ENCODE data around the gene SLAMF6.
"Not testable (repeated sequence)": the region's sequence is repeated elsewhere in the genome, so short reads cannot be mapped to it uniquely, and the experiment has no call there.

Gene SLAMF6

DNA sequence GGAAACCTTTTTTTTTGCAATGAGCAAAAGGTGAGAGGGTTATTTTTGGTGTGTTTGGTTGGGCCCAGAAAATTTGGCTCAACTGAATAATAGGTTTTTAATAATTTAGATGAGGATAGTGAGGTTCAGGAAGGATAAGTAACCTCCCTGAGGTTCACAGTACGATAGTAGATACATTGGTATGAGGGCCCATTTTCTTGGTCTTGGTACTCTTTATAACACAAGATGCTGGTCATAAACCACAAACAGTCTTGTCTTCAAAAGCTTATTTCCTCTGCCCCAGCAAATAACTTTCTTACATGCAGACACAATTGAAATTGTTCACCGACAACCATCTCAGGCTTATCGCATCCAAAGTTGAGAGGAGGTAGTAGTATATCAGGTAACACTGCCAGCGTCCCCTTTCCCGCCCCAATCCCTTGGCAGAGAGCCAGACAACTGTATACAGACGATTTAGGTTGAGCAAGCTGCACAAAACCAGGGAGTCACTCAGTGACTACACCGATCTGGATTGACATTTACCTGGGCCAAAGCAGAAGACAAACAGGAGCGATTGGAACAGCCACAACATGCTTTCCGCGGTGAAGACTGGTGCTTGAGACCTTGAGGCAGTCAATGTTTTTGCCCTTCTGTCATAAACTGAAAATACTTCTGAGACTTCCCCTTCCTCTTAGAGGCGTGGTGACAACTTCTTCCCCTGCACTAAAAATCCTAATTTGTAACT is at the start of gene SLAMF6:
SLAMF6 (minus strand) TSS at position 634 of the 724 bp plus-strand sequence; CDS start at position 571, 63 bp downstream.
- DNase-seq: peak; percentile 38 to 52

GRCh38 chr1:160570840-160571239 is 47.8 kb upstream of the SLAMF6 start:
- DNase-seq: no peak

- DNase-seq: no peak
Measured at GRCh38 chr1:160569806-160570205, 46.8 kb upstream of the SLAMF6 start.

- DNase-seq: peak; percentile 73 to 76
Measured at GRCh38 chr1:160567858-160568682, 45.0 kb upstream of the SLAMF6 start.

DNA sequence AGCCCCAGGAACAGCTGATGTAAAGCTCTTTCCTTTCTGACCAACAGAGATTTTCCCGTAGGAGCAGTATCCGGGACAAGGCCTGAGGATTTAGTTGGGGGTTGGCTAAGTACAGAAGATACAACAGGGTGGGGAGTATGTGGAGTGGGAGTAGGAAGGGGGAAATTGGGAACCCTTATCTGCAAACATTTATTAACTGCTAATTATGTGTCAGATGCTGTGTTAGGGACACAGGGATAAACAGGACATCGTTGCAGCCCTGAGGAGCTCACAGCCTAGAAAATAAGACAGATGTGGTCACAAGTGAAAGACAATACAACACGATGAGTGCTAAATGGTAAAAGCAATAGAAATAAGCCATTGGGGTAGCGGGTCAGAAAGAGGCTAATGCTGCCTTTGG is 44.3 kb upstream of the SLAMF6 start:
- no peak for DNase-seq

GRCh38 chr1:160565564-160565963 is 42.5 kb upstream of the SLAMF6 start:
- no peak for DNase-seq

GRCh38 chr1:160563230-160563629 is 40.2 kb upstream of the SLAMF6 start:
- not testable (repeated sequence) for DNase-seq

- DNase-seq: not testable (repeated sequence)
Measured at GRCh38 chr1:160562745-160563144, 39.7 kb upstream of the SLAMF6 start.

- no peak for DNase-seq
Measured at GRCh38 chr1:160560806-160561205, 37.8 kb upstream of the SLAMF6 start.

GRCh38 chr1:160560045-160560705 is 37.1 kb upstream of the SLAMF6 start:
- no peak for DNase-seq

GRCh38 chr1:160559437-160559836 is 36.4 kb upstream of the SLAMF6 start:
- not testable (repeated sequence) for DNase-seq

- DNase-seq: no peak
Measured at GRCh38 chr1:160558660-160559380, 35.8 kb upstream of the SLAMF6 start.

DNA sequence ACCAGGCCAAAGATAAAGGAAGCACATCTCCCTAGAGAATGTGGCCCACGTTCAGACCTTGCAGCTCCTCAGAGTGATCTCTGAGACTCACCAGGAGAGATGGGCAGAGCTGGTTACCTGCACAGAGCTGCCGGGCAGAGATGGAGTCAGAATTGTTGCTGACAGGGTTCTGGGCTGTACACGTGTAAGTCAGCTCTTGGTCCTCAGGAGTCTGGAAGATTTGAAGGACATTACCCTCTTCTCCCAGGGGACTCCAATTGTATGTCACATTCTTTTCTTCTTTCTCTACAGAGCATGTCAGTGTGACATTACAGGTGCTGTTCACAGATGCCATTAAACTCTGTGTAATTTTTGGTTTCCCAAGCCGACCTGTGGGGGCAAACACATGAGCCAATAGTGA is 30.7 kb upstream of the SLAMF6 start:
- DNase-seq: no peak

GRCh38 chr1:160552425-160552824 is 29.4 kb upstream of the SLAMF6 start:
- DNase-seq: no peak

DNA sequence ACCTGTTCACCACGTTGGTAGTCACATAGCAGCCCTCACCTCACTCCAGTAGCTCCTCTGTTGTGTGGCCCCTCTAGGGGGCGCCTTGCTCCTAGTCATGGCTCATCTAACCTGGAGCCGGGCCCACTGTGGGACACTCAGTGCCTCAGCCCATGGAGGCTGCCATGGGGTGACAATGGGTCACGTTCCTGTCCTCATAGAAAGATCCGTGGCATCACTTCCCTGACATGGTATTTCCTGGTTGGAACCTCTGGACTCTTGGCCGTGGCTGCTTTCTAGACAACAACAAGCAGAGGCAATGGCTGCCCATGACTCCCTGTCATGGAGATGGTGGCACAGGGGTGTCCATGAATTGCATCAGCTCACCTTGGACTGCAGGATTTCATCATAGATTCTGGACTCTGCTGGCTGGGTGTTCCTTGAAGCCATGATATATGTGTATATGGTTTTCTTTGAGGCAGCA is 27.5 kb upstream of the SLAMF6 start:
- peak; percentile 63 to 67 for DNase-seq

- DNase-seq: no peak
Measured at GRCh38 chr1:160549665-160550006, 26.6 kb upstream of the SLAMF6 start.

DNA sequence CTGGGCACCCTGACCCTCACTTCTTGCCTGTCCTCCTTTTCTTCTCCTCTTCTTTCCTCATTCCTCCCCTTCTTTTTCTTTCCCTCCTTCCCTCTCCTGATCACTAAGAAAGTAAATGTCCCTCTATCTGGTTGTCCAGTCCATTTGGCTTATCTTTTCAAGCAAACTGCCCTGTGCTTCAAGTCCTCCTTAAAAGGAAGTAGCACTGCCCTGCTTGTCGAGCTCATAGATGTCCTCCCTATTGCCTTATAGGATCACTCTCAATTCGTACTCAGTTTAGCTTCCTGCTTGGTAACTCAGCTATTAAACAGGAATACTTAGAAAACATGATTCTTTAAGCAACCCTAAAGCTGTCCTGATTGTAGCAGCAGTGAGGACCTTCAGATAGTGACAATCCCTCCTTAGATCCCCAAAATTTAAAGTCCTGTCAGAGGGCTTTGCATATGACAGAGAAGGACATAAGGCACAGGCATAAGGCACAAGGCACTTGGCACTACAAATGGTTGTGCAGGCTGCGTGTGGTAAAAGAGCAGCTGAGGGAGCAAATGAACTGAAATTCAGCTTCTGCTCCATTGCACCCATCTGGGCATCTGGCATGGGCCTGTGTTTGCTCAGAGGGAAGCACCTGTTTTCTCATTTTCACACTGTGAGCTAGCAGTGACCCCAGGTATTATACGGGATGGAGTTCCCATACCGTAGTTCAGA is 26.1 kb upstream of the SLAMF6 start:
- DNase-seq: no peak

DNA sequence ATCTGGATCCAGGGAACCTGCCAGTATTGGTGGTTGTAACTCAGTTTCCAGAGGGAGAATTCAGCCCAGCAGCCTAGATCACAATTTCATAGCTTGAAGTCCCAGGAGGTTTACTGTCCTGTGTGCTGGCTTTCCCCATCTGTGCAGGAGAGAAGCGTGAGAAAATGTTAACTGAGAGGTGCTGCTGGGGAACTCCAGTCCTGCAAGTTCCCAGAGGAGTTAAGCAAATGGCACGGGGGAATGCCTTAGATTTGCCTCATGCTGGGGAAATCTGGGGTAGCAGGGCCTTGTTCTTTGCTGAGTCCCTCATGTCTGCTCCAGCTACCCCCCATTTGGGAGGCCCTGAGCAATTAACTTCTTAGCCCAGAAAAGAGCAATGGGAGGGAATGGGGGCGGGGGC is 25.1 kb upstream of the SLAMF6 start:
- no peak for DNase-seq

DNA sequence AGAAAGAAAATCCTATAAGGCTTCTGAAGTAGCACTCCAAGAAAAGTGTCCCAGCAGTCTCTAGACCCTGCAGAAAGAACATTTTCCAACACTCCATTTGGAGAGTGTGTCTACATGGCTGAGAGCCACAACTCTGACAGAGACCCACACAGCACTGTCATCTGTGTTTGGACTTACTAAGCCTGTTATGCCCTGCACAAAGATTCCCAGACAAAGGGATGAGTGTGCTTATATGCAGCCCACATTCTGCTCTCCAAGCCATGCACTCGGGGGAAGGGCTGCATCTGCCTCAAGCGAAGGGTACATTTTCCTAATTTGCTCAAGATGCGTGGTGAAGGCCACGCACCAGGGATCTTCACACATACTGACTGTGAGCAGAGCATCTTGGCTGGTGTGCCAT is 24.4 kb upstream of the SLAMF6 start:
- DNase-seq: no peak

- DNase-seq: no peak
Measured at GRCh38 chr1:160546942-160547341, 23.9 kb upstream of the SLAMF6 start.

GRCh38 chr1:160544647-160545046 is 21.6 kb upstream of the SLAMF6 start:
- DNase-seq: peak; percentile 35 to 55

GRCh38 chr1:160542303-160542945 is 19.4 kb upstream of the SLAMF6 start:
- no peak for DNase-seq

All from activated CD4-positive, alpha-beta T cell treated with anti-CD3 and anti-CD28 coated beads for 4 hours (primary cell).